Activated CD4-positive, alpha-beta T cell treated with anti-CD3 and anti-CD28 coated beads, Interleukin-2, Interleukin-4, amounts not matched to agents 100 ng/mL and 50 ng/mL, durations not matched to agents 16 hours and 8 hours (primary cell): ENCODE measurements around the gene FBXL5.

ENCODE experiments used
- DNase-seq: peaks from one replicate; pipeline ENCODE4 v3.0.0-alpha.2; 2020; ENCODE audit warnings: low spot score

Gene FBXL5

GRCh38 chr4:15558561-15558960 lies 96.6 kb downstream of the FBXL5 start:
- DNase-seq = no peak

- DNase-seq = no peak
Observed at GRCh38 chr4:15557786-15558550, 97.2 kb downstream of the FBXL5 start.

- DNase-seq = no peak
Observed at GRCh38 chr4:15556511-15557092, 98.6 kb downstream of the FBXL5 start.
